ENCODE data around the gene OPN4. TPM values are rescaled to one million over a fixed set of nuclear protein-coding genes. Genes with fewer than 3 reads are reported as not detected.
A peak's percentile ranks its signal among the peaks of the same experiment; 100 is the strongest.

The OPN4 gene
- total and polyA plus RNA-seq, 2 of the 13 experiments (the other 11 are each of a cell fraction or from before 2014, with no cell fraction given) = not detected

DNA sequence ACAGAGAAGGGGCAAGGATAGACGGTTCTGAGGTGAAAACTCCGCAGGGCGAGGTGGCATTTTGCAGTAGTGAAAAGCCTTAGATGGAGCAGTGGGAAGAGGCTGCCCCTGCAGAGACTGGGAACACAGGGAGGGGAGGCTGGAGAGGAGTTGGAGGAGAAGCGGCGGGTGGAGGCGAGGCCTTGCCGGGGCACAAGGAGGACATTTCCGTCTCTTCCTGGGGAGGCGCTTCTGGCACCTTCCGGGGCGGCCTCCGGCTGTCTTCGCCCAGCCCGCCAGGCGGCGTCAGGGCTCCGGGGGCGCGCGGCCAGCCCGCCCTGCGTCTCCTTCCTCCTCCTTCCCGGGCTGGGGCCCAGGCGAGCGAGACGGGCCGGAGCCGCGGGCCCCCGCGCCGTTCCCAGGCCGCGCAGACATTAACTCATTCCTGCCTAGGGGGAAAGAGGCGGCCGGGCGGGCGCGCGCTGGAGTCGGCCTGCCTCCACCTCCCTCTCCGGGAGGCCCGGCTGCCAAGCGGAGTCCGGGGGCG, 56.7 kb downstream of the OPN4 start (continued):
- TF ChIP-seq, protein P1, sequence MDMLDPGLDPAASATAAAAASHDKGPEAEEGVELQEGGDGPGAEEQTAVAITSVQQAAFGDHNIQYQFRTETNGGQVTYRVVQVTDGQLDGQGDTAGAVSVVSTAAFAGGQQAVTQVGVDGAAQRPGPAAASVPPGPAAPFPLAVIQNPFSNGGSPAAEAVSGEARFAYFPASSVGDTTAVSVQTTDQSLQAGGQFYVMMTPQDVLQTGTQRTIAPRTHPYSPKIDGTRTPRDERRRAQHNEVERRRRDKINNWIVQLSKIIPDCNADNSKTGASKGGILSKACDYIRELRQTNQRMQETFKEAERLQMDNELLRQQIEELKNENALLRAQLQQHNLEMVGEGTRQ (IDR thresholded peaks at IDR 0.05; ENCODE audit: low read depth, low read length) = no peak
- TF ChIP-seq, protein P1 (CRISPR knock-in tag; IDR thresholded peaks at IDR 0.05; ENCODE audit: borderline replicate concordance) = no peak
- TF ChIP-seq ZBTB38 (CRISPR knock-in tag; IDR thresholded peaks at IDR 0.05) (peak; percentile 78; the same call in 1 of the 2 replicates), ZNF629 (CRISPR knock-in tag; conservative IDR thresholded peaks at IDR 0.05) (no peak), U2AF2 (IDR thresholded peaks at IDR 0.05; ENCODE audit: low read depth, low read length) (no peak), GATA4 (IDR thresholded peaks at IDR 0.05; ENCODE audit: borderline replicate concordance, low read depth) (no peak), ZNF841 (CRISPR knock-in tag; IDR thresholded peaks at IDR 0.05; ENCODE audit: borderline replicate concordance) (no peak), RAD51 (IDR thresholded peaks at IDR 0.05; ENCODE audit: borderline replicate concordance) (no peak), NBN (conservative IDR thresholded peaks at IDR 0.05) (no peak), GATAD2A (CRISPR knock-in tag; IDR thresholded peaks at IDR 0.05) (no peak), DPF2 (CRISPR knock-in tag; IDR thresholded peaks at IDR 0.05; ENCODE audit: borderline replicate concordance, low read depth) (no peak), RCOR2 (CRISPR knock-in tag; IDR thresholded peaks at IDR 0.05) (no peak)
- TF ChIP-seq, protein P2, sequence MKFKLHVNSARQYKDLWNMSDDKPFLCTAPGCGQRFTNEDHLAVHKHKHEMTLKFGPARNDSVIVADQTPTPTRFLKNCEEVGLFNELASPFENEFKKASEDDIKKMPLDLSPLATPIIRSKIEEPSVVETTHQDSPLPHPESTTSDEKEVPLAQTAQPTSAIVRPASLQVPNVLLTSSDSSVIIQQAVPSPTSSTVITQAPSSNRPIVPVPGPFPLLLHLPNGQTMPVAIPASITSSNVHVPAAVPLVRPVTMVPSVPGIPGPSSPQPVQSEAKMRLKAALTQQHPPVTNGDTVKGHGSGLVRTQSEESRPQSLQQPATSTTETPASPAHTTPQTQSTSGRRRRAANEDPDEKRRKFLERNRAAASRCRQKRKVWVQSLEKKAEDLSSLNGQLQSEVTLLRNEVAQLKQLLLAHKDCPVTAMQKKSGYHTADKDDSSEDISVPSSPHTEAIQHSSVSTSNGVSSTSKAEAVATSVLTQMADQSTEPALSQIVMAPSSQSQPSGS (CRISPR knock-in tag; IDR thresholded peaks at IDR 0.05) = 0 out of 2 replicates have a peak, but pooled peaks have one; percentile 46
- TF ChIP-seq, protein P3, sequence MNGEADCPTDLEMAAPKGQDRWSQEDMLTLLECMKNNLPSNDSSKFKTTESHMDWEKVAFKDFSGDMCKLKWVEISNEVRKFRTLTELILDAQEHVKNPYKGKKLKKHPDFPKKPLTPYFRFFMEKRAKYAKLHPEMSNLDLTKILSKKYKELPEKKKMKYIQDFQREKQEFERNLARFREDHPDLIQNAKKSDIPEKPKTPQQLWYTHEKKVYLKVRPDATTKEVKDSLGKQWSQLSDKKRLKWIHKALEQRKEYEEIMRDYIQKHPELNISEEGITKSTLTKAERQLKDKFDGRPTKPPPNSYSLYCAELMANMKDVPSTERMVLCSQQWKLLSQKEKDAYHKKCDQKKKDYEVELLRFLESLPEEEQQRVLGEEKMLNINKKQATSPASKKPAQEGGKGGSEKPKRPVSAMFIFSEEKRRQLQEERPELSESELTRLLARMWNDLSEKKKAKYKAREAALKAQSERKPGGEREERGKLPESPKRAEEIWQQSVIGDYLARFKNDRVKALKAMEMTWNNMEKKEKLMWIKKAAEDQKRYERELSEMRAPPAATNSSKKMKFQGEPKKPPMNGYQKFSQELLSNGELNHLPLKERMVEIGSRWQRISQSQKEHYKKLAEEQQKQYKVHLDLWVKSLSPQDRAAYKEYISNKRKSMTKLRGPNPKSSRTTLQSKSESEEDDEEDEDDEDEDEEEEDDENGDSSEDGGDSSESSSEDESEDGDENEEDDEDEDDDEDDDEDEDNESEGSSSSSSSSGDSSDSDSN (CRISPR knock-in tag; IDR thresholded peaks at IDR 0.05) = peak; percentile 93
- TF ChIP-seq, protein P4, sequence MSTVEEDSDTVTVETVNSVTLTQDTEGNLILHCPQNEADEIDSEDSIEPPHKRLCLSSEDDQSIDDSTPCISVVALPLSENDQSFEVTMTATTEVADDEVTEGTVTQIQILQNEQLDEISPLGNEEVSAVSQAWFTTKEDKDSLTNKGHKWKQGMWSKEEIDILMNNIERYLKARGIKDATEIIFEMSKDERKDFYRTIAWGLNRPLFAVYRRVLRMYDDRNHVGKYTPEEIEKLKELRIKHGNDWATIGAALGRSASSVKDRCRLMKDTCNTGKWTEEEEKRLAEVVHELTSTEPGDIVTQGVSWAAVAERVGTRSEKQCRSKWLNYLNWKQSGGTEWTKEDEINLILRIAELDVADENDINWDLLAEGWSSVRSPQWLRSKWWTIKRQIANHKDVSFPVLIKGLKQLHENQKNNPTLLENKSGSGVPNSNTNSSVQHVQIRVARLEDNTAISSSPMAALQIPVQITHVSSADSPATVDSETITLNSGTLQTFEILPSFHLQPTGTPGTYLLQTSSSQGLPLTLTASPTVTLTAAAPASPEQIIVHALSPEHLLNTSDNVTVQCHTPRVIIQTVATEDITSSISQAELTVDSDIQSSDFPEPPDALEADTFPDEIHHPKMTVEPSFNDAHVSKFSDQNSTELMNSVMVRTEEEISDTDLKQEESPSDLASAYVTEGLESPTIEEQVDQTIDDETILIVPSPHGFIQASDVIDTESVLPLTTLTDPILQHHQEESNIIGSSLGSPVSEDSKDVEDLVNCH (CRISPR knock-in tag; IDR thresholded peaks at IDR 0.05) = no peak
- TF ChIP-seq, protein P5, sequence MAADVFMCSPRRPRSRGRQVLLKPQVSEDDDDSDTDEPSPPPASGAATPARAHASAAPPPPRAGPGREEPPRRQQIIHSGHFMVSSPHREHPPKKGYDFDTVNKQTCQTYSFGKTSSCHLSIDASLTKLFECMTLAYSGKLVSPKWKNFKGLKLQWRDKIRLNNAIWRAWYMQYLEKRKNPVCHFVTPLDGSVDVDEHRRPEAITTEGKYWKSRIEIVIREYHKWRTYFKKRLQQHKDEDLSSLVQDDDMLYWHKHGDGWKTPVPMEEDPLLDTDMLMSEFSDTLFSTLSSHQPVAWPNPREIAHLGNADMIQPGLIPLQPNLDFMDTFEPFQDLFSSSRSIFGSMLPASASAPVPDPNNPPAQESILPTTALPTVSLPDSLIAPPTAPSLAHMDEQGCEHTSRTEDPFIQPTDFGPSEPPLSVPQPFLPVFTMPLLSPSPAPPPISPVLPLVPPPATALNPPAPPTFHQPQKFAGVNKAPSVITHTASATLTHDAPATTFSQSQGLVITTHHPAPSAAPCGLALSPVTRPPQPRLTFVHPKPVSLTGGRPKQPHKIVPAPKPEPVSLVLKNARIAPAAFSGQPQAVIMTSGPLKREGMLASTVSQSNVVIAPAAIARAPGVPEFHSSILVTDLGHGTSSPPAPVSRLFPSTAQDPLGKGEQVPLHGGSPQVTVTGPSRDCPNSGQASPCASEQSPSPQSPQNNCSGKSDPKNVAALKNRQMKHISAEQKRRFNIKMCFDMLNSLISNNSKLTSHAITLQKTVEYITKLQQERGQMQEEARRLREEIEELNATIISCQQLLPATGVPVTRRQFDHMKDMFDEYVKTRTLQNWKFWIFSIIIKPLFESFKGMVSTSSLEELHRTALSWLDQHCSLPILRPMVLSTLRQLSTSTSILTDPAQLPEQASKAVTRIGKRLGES (CRISPR knock-in tag; IDR thresholded peaks at IDR 0.05; ENCODE audit: borderline replicate concordance) = no peak
- TF ChIP-seq, protein P6, sequence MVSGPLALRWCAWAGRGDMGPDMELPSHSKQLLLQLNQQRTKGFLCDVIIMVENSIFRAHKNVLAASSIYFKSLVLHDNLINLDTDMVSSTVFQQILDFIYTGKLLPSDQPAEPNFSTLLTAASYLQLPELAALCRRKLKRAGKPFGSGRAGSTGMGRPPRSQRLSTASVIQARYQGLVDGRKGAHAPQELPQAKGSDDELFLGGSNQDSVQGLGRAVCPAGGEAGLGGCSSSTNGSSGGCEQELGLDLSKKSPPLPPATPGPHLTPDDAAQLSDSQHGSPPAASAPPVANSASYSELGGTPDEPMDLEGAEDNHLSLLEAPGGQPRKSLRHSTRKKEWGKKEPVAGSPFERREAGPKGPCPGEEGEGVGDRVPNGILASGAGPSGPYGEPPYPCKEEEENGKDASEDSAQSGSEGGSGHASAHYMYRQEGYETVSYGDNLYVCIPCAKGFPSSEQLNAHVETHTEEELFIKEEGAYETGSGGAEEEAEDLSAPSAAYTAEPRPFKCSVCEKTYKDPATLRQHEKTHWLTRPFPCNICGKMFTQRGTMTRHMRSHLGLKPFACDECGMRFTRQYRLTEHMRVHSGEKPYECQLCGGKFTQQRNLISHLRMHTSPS (CRISPR knock-in tag; IDR thresholded peaks at IDR 0.05; ENCODE audit: low read depth) = no peak
